GM18517 (cell line): ENCODE results near the gene NHLRC4.

Experiments used
- ATAC-seq: cut with Tn5 transposase; IDR thresholded peaks from one replicate; pipeline ENCODE4 v1.9.1; 2021; ENCODE audit warnings: mild to moderate bottlenecking, moderate library complexity; ENCODE audit not compliant: unreplicated experiment

NHLRC4 gene

GRCh38 chr16:565419-566330 lies 1.1 kb upstream of the NHLRC4 start:
- no peak for ATAC-seq

GRCh38 chr16:567373-568256 lies 810 bp downstream of the NHLRC4 start:
- no peak for ATAC-seq

GRCh38 chr16:568401-569258 lies 1.8 kb downstream of the NHLRC4 start:
- ATAC-seq = no peak

GRCh38 chr16:569445-570254 lies 2.8 kb downstream of the NHLRC4 start, which contains the start of gene PIGQ:
Gene PIGQ (plus strand): TSS chr16:569968. CDS start chr16:574075, 4,107 bp downstream.
- no peak for ATAC-seq

- ATAC-seq = no peak
Measured at GRCh38 chr16:572865-573650, 6.3 kb downstream of the NHLRC4 start.

- ATAC-seq = no peak
Measured at GRCh38 chr16:574021-574760, 7.4 kb downstream of the NHLRC4 start.

- no peak for ATAC-seq
Measured at GRCh38 chr16:575354-576196, 8.8 kb downstream of the NHLRC4 start.

GRCh38 chr16:576197-576822 lies 9.5 kb downstream of the NHLRC4 start:
- no peak for ATAC-seq

- ATAC-seq = no peak
Measured at GRCh38 chr16:576823-577201, 10.0 kb downstream of the NHLRC4 start.

- ATAC-seq = no peak
Measured at GRCh38 chr16:577796-578195, 11.0 kb downstream of the NHLRC4 start.

- no peak for ATAC-seq
Measured at GRCh38 chr16:578232-578869, 11.5 kb downstream of the NHLRC4 start.

- ATAC-seq = no peak
Measured at GRCh38 chr16:578870-579405, 12.1 kb downstream of the NHLRC4 start.

- no peak for ATAC-seq
Measured at GRCh38 chr16:580141-580945, 13.5 kb downstream of the NHLRC4 start.

- ATAC-seq = no peak
Measured at GRCh38 chr16:580946-581498, 14.2 kb downstream of the NHLRC4 start.

GRCh38 chr16:582218-582613 lies 15.4 kb downstream of the NHLRC4 start:
- ATAC-seq = no peak
